ENCODE data around the gene CEACAM16.
"Not testable (repeated sequence)": the region's sequence is repeated elsewhere in the genome, so short reads cannot be mapped to it uniquely, and the experiment has no call there.

DNA sequence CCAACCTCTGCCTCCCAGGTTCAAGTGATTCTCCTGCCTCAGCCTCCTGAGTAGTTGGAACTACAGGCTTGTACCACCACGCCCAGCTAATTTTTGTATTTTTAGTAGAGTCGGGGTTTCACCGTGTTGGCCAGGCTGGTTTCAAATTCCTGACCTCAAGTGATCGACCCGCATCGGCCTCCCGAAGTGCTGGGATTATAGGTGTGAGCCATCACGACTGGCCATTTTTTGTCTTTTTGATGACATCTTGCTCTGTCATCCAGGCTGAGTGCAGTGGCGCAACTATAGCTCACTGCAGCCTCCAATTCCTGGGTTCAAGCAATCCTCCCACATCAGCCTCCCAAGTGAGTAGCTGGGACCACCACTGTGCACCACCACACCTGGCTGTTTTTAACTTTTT is 21.4 kb downstream of the CEACAM16 start:
- TF ChIP-seq, protein P1, sequence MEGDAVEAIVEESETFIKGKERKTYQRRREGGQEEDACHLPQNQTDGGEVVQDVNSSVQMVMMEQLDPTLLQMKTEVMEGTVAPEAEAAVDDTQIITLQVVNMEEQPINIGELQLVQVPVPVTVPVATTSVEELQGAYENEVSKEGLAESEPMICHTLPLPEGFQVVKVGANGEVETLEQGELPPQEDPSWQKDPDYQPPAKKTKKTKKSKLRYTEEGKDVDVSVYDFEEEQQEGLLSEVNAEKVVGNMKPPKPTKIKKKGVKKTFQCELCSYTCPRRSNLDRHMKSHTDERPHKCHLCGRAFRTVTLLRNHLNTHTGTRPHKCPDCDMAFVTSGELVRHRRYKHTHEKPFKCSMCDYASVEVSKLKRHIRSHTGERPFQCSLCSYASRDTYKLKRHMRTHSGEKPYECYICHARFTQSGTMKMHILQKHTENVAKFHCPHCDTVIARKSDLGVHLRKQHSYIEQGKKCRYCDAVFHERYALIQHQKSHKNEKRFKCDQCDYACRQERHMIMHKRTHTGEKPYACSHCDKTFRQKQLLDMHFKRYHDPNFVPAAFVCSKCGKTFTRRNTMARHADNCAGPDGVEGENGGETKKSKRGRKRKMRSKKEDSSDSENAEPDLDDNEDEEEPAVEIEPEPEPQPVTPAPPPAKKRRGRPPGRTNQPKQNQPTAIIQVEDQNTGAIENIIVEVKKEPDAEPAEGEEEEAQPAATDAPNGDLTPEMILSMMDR (IDR thresholded peaks at IDR 0.05), result not testable (repeated sequence)
- TF ChIP-seq POLR2AphosphoS5 (IDR thresholded peaks at IDR 0.05; ENCODE audit: insufficient read depth in 1 of 2, low read depth in 1 of 2); POLR2A (IDR thresholded peaks at IDR 0.05): not testable (repeated sequence)

All from vagina (tissue), 2 donors.